Suppressor macrophage treated with lipopolysaccharide for 4 hours (primary cell): ENCODE measurements around the gene RBMS3.

ENCODE experiments used
- DNase-seq: peaks from one replicate; pipeline ENCODE4 v3.0.0-alpha.2; 2020

The RBMS3 gene

DNA sequence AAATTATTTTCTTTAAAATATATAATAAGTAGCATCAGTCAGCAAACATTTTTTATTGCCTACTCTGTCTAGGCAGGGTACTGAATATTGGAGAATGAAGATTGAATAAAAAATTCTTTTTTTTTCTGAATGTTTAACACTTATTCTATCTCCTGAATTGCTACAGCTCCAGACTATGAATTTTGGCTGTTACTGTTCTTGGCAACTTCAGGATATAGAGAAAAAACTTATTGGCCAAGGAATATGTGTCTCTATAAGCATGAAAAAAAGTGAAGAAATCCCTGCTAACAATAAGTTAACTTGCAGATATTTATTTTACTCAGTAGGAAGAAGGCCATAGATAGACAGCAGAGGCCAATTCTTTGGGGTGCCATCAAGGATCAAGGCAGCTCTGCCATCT lies 309.6 kb downstream of the RBMS3 start:
- DNase-seq = no peak

DNA sequence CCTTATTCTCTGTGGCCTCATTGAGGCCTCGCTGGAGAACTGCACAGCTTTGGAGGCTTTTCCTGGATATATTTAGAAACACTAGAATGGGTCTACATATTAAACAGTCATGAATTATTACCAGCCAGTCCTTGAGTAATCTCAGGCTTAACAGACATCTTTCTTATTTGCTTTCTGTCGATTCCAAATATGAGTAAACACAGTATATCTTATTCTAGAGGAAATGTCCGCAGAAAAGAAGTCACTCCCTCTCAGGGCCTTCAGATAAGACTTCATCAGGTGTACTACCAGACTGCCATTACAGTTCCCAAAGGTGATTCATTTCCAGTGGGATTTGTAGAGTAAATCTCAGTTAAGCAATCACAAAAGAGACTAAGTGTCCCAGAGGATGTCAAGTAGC lies 310.7 kb downstream of the RBMS3 start:
- no peak for DNase-seq

DNA sequence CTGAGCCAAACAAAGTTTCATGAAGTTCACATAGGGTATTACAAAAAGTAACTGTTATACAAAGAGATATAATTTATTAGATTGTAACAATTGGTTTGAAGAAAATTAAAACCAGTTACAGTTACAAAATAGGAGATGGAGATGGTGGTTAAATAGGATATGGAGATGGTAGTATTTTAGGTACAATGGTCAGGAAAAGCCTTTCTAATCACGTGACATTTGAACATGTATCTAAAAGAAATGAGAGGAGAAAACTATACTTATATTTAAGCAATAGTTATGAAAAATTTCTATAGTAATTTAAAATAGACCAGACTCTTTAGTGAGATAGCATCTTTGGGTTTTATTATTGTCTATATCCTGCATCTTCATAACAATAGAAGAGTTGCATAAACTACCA lies 312.9 kb downstream of the RBMS3 start:
- no peak for DNase-seq

DNA sequence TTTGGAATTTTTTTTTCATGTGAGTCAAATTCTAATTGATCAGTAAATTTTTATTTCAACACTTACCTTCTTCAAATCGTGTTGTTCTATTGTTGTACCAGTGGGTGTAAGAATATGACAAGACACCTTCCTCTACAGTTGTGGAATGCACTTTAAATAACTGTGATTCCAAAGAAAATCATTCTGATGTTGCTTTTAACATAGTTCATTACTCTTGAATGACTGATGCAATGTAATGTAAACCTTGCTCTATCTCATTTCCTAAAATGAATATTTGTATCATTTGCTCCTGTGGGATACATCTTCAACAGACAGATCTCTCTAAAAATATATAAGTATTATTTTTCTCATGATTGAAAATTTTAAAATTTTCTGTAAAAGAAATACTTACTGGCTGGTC lies 313.4 kb downstream of the RBMS3 start:
- no peak for DNase-seq

DNA sequence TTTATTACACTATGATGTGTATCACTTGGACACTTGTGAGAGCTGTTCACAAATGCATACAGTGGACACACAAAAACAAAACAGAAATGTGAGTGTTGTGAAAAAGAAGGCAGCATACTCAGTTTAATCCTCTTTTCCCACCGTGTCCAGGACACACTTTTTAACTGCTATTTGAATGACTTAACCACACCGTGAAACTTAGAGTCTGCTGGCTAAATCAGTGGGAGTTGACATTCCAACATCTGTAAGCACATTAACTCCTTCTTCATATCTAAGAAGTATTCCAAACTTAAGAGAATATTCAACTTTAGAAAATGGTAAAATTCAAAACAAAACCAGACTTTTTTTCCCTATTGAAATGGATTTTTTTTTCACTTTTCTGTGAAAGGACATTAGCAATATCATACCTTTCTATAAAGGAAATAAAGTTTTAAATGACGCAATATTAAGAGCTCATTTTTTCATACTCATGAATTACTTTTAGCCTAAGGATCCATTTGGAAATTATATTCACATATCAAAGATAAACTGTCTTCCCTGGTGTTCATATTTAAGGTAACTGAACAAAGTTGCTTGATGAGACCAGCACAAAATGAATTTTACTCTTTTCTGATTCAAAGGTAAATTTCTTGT lies 316.6 kb downstream of the RBMS3 start:
- no peak for DNase-seq

DNA sequence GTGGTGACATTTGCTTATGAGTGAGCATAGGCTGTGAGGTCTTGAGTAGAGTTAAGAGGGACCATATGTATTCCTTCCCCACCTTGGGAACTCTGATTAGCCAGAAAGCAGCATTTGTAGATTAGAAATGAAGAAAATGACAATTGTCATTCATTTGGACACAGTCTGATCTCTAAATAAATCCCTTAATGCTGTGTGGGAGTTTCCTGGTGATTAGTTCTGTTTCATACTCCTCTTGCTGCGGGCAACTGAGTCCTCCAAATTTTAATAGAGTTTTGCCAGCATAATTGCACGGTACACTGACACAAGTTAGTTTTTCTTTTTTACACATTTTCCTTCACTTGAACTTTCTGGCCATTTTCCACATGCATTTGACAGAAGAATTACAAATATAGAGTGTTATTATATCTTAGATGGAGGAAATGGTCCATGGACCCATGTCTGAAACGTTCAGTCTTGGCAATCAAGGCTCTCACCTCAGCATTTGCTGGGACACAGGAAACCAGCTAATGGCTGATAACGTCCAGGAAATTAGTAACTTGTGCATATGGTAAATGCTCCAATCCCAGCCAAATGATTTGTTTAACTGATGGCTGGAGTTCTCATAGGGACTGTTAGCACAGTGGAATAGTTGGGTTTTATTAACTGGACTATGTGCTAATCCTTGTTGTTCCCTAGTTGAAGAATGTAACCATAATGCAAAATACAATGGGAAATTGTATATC lies 321.2 kb downstream of the RBMS3 start:
- no peak for DNase-seq

DNA sequence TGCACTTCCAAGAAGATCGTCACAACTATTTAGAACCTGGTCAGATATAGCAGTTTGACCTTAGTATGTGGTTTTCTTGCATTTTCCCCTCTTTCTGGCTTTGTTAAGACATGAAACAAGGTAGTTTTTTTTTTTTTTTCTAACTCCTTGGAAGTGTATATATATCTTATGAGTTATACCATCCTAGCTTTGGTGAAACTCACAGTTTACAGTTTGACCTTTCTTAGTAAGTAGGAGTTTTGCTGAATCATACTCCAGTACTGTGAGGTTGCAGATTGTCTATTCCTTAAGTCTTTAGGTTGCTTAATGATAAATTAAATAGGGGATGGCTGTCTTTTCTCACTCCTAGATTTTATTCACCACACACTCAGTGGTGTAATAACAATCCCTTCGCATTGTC lies 325.0 kb downstream of the RBMS3 start:
- no peak for DNase-seq

DNA sequence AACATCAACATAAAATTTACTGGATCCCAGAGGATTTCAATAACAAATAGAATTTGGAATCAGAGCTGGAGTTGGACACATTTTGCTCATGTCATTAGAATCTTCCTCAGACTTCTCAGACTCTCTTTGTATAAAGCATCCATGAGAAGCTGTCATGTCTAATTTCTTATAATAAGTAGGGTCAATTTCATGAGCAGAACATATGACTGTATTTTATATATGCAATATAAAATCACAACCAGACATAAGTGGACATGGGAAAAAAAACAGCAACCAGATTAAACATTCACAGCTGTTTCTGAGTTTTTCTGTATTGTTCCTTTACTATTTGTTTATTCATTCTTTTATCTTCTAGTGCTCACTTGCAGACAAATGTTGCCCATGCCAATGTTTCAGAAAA lies 325.5 kb downstream of the RBMS3 start:
- no peak for DNase-seq

DNA sequence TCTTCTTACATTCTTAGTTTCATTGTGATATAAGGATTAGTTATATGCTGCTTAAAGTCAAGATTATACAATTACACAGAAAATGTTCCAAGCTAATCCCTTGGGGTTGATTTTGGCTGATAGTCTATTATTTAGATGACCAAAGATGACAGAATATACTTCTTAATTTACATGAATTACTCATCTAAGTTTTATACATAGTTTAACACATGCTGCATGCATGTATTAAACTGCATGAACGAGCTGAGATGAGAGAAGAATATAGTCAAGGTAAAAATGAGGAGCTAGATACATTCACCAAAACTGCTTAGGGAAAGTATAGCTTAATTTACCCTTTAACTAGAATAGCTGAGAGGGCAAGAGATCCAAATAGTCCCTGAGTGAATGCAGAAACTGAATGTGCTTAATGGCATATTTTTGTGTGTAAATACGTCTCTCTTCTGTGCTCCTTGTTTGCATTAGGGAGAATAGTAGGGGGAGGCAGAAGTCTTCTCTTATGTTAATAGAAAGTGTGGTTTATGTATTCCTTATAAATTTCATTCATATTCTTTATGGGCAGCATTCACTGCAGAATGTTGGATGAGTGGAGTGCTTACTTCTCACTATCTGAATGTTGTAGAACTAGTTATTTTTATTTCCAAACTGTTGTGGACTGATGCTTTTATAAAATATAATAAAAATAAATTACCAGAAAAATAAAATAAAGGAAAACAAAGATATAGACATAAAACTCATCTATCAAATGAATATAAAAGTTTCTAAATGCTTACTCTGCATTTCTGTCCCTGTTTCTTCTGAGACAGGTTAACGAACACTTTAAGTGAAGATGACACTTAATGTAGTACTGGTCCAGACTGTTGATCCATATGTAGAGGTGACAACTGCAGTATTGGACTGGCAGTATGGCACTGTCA lies 327.8 kb downstream of the RBMS3 start:
- no peak for DNase-seq

DNA sequence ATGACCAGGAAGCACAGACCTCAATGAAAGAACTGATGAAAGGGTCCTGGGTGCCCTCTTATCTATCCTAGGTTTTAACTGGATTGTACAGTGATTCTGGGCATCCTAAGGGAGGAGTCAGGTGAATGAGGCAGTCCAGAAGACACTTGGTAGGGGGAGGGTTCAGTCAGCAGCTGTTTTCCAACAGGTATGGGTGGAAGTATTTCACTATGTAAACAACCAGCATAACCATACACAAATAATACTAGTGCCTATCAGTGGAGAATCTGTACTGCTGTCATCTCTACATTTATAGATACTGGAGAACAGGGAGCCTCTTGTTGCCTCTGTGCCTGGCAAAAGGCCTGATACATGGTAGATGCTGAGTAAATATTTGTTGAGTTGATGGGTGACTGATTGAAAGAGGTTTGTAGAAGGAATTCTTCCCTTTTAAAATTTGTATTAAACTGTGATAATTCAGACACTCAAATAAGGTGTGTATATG lies 328.5 kb downstream of the RBMS3 start:
- no peak for DNase-seq

DNA sequence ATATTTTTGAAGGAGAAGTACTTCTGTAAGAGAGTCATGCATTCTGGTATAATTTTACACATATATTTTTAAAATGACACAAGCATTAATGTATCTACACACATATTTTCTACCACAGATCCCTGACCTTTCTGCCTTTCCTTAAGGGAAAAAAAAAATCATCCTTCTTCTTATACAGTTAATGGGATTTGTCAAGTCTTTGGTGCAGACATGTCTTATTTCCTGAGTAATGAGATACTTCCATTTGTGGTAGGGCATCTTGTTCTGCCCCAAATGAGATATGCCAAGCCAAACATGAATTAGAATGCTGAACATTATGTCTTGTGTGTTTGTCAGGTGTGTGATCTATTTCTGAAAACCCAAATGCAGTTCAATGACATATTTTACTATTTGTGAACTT lies 329.9 kb downstream of the RBMS3 start:
- DNase-seq = no peak

DNA sequence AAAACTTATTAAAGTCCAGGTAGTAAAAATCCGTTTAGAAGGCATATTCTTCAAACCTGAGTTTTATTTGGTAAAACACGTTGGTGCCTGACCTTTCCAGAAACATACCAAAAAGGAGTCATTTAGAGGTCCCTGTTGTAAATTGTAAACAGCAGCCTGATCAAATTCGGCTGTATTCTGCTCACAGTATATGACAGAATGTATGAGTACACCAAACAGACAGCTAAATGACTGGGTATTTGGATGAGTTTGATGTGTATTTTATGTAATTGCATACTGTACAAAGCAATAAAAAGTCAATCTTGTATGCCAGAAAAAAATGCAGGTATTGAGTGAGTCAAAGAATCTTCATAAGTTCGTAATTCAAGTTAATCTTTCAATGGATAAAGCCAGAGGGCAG lies 330.4 kb downstream of the RBMS3 start:
- no peak for DNase-seq

DNA sequence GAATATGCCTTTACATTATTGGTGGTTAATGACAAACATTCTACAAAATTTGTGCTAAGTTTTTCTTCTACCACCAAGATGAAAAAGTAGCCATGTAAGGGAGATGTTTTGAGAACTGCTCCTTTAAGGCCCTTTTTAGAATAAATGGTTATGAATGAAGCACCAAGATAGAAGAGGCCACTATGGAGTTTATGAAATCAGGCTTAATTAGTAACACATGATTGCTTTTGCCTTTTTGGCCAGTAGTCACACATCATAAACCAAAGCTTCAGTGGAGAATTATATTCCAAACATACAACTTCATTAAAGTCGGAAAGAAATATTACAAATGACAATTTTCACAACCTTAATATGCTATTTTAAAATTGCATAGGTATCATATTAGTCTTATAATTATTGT lies 331.7 kb downstream of the RBMS3 start:
- DNase-seq = no peak

DNA sequence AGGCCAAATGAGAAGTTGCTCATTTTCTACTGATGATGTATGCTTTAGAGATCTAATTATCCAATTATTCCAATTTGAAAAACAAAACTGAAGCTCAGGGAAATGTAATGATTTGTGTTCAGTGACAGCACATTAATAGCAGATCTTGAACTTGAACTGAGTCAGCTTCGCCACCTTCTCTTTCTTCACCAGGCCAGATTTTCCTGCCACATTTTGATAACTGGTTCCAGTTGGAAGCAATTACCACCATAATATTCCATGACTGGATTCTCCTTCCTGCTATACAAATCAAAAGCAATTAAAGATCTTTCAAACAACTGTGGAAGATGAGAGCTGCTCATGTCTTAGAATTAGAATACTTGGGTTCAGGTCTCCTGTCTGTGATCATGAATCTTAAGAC lies 334.1 kb downstream of the RBMS3 start:
- DNase-seq = no peak

DNA sequence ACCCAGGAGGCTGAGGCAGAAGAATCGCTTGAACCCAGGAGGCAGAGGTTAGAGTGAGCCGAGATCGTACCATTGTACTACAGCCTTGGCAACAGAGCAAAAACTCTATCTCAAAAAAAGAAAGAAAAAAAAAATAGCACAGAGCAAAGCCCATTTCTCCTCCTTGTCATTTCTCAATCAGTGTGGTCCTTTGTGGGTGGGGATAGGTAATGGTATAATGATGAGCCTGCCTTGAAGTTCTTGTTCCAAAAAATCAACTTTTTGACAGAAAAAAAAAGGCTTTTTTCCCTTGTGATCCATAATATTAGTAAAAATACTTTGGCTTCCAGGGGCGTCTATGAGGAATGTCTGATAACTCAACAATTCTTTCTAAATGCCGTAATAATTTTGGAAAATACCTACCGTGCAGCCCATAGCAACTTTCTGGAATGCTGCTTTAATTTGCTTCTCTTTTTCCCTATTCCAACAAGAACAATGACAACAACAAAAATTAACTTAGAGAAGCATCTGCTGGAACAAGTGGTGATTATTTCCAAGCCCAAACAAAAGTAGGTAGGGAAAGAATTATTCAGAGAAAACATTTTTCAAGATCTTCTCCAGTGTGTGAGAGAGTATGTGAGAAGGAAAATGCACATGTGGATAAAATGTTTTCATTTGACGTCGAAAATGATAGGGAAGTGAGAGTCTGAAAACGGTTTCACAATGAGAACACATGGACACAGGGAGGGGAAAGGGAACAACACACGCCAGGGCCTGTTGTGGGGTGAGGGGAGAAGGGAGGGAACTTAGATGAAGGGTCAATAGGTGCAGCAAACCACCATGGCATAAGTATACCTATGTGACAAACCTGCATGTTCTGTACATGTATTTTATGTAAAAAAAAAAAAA lies 337.8 kb downstream of the RBMS3 start:
- DNase-seq = peak; percentile 48

DNA sequence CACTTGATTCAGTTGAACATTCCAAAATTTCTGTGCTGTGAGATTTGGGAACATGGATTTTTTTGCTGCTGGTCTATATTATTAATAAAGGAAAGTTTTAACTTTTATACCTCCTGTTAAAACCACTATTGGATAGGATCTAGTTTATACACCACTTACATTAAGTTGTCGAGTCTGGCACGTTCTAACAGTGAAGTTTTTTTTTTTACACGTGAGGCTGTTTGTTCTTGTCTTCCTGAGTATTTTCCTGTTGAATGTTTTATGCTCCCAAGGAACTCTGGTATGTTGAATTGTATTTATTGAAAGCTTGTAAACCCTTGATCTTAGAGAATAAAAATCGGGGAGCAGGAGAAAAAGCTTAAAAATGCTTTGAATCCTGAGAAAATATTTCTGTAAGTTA lies 338.8 kb downstream of the RBMS3 start:
- no peak for DNase-seq

DNA sequence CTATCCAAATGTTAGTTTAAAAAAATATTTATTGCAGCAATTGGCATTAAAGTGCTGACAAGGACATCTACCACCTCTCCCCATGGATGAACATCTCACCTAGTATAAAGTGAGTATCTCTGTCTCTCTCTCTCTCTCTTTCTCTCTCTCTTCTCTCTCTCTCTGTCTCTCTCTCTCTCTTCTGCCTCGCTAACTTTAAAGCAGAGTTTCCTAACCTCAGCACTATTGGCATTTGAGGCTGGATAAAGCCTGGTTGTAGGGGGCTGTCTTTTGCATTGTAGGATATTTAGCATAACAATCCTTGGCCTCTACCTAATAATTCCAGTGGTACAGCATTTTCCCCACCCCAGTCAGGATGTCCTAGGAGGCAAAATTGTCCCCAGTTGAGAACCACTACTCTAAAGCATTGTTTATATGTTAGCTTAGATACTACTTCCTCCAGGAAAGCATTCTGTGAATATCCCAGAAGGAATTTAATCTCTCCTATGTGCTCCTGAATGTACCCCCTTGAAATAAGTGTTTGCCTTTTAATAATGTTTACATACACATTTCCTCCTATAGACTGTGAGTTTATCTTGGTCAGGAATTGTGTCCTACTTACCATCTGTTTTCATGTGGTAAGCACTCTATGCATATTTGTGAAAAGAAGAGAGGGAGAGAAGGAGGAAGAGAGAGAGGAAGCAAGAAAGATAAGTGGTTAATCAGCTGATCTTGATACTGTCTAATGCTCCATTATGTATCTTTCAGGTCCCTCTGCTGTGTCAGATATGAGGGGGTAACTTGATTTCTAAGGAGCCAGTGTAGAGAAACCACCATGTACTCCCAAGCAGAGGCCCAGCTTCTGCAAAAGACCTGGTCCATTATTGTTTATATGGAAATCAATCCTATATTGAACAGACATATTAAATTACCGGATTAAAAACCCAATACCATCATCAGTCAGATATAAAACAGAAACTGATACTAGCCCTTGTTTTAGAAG lies 346.6 kb downstream of the RBMS3 start:
- no peak for DNase-seq

DNA sequence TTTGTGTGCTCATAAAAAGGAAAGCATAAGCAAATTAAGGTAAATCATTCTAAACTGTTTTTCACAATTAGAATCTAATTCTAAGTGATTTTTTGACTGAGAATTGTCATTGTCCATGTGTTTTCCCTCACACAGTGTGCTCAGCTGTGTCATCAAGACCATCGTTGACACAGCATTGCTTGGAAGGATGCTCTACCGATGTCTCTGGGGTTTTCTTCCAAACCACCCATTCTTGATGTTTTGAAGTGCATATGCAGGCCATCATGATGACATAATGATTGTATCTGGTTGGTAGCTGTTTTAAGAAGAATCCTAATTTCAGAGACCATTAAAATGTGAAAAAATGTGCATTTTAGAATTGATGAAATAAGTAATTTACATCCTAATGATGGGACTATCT lies 347.9 kb downstream of the RBMS3 start:
- no peak for DNase-seq

DNA sequence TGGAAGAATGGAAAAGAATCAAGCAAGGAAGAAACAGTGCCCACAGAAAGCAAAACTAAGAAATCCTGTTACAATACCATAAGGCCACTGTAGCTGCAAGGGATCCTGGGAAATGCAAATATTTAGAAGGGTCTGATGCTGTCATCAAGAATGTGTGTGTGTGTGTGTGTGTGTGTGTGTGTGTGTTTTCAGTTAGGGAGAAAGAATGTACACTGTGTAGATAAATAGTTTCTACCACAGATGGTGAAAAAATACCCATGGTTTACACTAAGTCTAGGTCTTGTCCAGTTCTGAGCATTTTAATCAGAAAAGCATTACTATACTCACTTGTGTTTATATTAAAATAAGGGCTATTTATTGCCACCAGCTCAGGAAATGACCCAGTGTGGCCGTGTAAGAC lies 355.0 kb downstream of the RBMS3 start:
- DNase-seq = no peak

DNA sequence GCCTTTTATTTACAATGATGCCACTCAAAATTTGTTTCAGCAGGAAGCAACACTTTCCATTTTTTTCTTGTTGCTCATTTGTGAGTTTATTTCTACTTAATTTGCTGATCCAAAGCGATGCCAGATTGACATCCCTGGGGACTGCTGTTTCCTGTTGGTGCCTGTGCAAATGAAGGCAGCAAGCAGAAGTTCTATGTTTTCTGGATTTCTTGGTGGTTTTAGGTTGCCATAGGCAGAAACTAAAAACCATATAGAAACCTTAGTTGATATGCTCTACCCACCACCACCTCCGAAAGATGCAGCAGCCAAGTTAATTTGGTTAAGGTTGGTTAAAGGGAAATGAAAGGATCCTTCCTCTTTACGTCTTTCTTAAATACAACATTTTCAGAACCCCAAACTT lies 356.2 kb downstream of the RBMS3 start:
- no peak for DNase-seq

DNA sequence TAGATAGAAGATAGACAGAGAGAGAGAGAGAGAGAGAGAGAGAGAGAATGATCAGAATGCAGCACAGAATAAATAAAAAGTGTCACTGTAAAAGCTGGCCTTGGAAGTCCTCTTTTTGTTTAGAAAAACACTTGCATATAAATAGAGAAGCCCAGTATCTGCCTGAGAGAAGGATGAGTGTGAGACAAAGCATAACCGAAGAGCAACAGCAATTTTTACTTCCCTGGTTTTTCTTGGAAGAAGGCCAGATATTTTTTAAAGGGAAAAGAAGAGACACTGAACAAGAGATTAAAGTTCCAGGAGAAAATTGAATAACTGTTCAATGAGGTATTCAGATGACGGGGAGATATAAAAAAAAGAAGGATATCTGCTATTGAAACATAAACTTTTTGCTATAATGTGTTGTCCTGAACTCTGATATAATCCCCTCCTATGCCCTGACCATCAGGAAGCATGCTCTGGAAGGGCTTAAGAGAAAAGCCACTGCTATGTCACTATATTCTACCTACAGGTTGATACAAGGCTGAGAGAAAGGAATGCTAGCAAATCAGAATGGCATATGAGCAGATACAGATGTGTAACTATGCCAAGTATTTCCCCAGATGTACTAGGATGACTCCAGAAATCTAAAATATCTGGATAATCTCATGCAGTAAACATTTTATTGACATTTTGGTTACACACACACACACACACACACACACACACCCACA lies 358.9 kb downstream of the RBMS3 start:
- no peak for DNase-seq
